Esophagus squamous epithelium (tissue), 5 donors: Measurements from ENCODE around the gene SPECC1. TPM values are rescaled to one million over a fixed set of nuclear protein-coding genes. Genes with fewer than 3 reads are reported as not detected.

Source experiments
- DNase-seq: peaks from one replicate; lab custom pipeline; 2025; lab: John Stamatoyannopoulos, UW
- H3K27ac ChIP-seq, 4 donors: fragments of 200-600 bp; sonication (generic); one replicate each; pipeline ENCODE4 v1.5.1; 2016 to 2019; ENCODE audit warnings: mild to moderate bottlenecking in 1 of 4
- H3K27me3 ChIP-seq, 4 donors: fragments of 200-600 bp; sonication (generic); 1 replicate in 3 of 4; 2 replicates in 1 of 4; pipeline versions ENCODE4 v1.5.1 to v1.6.0; 2017 to 2021; ENCODE audit warnings: antibody characterized with exemption in 1 of 4
- H3K36me3 ChIP-seq, 3 donors: fragments of 200-600 bp; sonication (generic); one replicate each; pipeline ENCODE4 v1.5.1; 2016 to 2019
- H3K4me1 ChIP-seq, 3 donors: fragments of 200-600 bp; sonication (generic); one replicate each; pipeline ENCODE4 v1.5.1; 2017 to 2019
- H3K4me3 ChIP-seq, 4 donors: fragments of 200-600 bp; sonication (generic); 1 replicate in 3 of 4; 2 replicates in 1 of 4; pipeline ENCODE4 v1.5.1; 2016 to 2019; ENCODE audit warnings: mild to moderate bottlenecking in 2 of 4, moderate library complexity in 1 of 4
- H3K9me3 ChIP-seq, 3 donors: fragments of 200-600 bp; sonication (generic); one replicate each; pipeline ENCODE4 v1.5.1; 2016 to 2019
- CTCF ChIP-seq, 6 experiments: fragments of 450-650 bp in 4 of 6; fragments of 200-600 bp in 2 of 6; sonication (generic) in 2 of 6; IDR thresholded peaks; one replicate each; pipeline ENCODE4 v1.5.1; 2016 to 2019; ENCODE audit warnings: antibody characterized with exemption in 6 of 6, mild to moderate bottlenecking in 4 of 6, moderate library complexity in 4 of 6
- POLR2A ChIP-seq, 4 donors: fragments of 450-650 bp; IDR thresholded peaks; one replicate each; pipeline ENCODE4 v1.6.1; 2017; ENCODE audit warnings: antibody characterized with exemption in 4 of 4, mild to moderate bottlenecking in 4 of 4, moderate library complexity in 3 of 4
- WGBS, 2 donors: methylation state at CpG; one replicate each; pipeline ENCODE4 v1.1.5; 2018; 5-methylcytosine and 5-hydroxymethylcytosine counted together
- intact Hi-C: fragments of 100-400 bp; cut with DNase I; formaldehyde crosslinking; loops from one replicate; pipeline ENCODE4 v1.15.0; 2022
- total RNA-seq, 4 donors: library from RNA; depleted of rRNA; stranded (reverse); fragments of >200 nt; gene quantifications; one replicate each; pipeline ENCODE4 v1.1.0, GENCODE V29; 2016
- donor health status: DM: yes; HTN: yes; CAD: no.

Gene SPECC1
- total RNA-seq, 4 donors from 2014 or later: 13.8 to 29.6 (median 19.0) TPM

DNA sequence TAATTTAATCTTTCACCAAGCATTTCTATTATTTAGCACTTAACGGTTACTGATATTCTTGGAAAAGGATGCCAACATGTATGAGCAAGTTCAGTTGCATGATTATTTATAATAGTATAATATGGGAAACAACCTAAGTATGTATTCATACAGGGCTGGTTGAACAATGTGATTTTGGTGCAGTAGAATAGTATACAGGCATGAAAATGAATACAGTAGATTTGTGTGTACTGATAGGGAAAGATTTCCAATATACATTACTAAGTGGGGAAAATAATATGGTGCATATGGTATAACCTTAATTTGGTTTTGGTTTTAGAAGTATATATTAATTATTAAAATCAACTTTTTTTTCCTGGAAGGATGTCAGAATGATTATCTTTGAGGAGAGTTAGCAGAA, 109.1 kb downstream of the SPECC1 start:
- whole genome bisulfite sequencing, 2 donors: 67 to 85% methylated on average over 1 of the region's 1 CpG
- Histone ChIP-seq H3K9me3 (no peaks in the 10 kb centered on the region), H3K36me3 (no peaks in the 10 kb centered on the region), H3K27ac (no peak overlapping the region), H3K4me3 (no peak overlapping the region), H3K4me1 (peaks cover 0 to 14% (median 0%) of the 10 kb centered on the region in 3 donors), H3K27me3 (no peaks in the 10 kb centered on the region)
- no peak for TF ChIP-seq POLR2A (IDR thresholded peaks at IDR 0.05)
- no peak for TF ChIP-seq CTCF (IDR thresholded peaks at IDR 0.05)
- intact Hi-C loops: loop anchor here (5.0 kb wide), 1 partner anchor 121 kb away; no protein-coding TSS in a partner anchor
- DNase-seq: no peak

GRCh38 chr17:20120836-20121235, 111.7 kb downstream of the SPECC1 start:
- peaks cover 0 to 14% (median 0%) of the 10 kb centered on the region in 3 donors for H3K4me1 ChIP-seq
- intact Hi-C loops: loop anchor here (5.0 kb wide), 1 partner anchor 201 kb away; no protein-coding TSS in a partner anchor
- 41 to 54% methylated on average over 3 of the region's 3 CpGs for WGBS, 2 donors
- H3K9me3 ChIP-seq: no peaks in the 10 kb centered on the region
- H3K27me3 ChIP-seq: no peaks in the 10 kb centered on the region
- DNase-seq: no peak
- no peaks in the 10 kb centered on the region for H3K36me3 ChIP-seq
- H3K4me3 ChIP-seq: no peak overlapping the region
- H3K27ac ChIP-seq: no peak overlapping the region
- no peak for TF ChIP-seq CTCF (IDR thresholded peaks at IDR 0.05)
- TF ChIP-seq POLR2A (IDR thresholded peaks at IDR 0.05): no peak

DNA sequence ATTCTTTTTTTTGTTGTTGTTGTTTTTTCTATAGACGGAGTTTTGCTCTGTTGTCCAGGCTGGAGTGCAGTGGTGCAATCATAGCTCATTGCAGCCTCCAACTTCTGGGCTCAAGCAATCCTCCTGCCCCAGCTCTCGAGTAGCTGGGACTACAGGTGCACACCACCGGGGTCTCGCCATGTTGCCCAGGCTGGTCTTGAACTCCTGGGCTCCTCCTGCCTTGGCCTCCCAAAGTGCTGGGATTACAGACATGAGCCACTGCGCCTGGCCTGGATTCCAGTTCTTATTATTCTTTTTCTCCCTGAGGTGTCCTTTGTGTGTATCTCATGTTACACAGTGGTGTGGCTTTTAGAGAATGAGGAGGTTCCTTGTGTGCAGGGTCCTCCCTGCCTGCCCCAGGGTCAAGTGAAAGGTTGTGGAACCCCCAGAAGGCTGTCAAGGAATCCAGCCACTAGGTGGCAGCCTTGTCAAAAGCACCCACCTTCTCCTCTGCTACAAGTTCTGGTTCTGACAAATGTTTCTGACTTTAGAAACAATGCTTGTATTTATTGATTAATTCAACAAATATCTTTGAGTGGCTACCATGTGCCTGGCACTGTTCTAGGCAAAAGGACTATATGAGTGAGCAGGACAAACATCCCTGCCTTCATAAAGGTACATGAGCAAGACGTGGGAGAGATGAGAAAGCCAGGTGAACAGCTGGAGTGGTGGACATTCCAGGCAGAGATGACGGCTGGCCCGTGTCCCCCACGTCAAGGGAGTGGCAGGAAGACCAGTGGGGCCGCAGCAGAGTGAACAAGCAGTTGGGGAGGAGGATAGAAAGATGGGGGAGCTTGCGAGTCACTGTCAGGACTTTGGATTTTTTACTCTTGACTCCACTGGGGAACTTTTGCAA, 112.4 kb downstream of the SPECC1 start:
- no peaks in the 10 kb centered on the region for H3K27me3 ChIP-seq
- H3K4me1 ChIP-seq: peaks cover 0 to 14% (median 0%) of the 10 kb centered on the region in 3 donors
- DNase-seq: no peak
- H3K27ac ChIP-seq: no peak overlapping the region
- H3K36me3 ChIP-seq: no peaks in the 10 kb centered on the region
- WGBS, 2 donors: 30 to 50% methylated on average over 10 to 11 of the region's 11 CpGs
- H3K4me3 ChIP-seq: no peak overlapping the region
- intact Hi-C loops: loop anchor here (5.0 kb wide), 1 partner anchor 201 kb away; no protein-coding TSS in a partner anchor
- no peaks in the 10 kb centered on the region for H3K9me3 ChIP-seq
- peak; percentile 77 to 92 (median 82) for TF ChIP-seq CTCF (IDR thresholded peaks at IDR 0.05)
- no peak for TF ChIP-seq POLR2A (IDR thresholded peaks at IDR 0.05)

GRCh38 chr17:20122254-20122879, 113.2 kb downstream of the SPECC1 start:
- no peak for DNase-seq
- H3K4me1 ChIP-seq: peaks cover 0 to 9% (median 0%) of the 10 kb centered on the region in 3 donors
- no peak overlapping the region for H3K4me3 ChIP-seq
- 73 to 83% methylated on average over 8 of the region's 8 CpGs for WGBS, 2 donors
- H3K9me3 ChIP-seq: no peaks in the 10 kb centered on the region
- H3K27me3 ChIP-seq: no peaks in the 10 kb centered on the region
- intact Hi-C loops: loop anchor here (5.0 kb wide), 1 partner anchor 200 kb away; no protein-coding TSS in a partner anchor
- no peak overlapping the region for H3K27ac ChIP-seq
- H3K36me3 ChIP-seq: no peaks in the 10 kb centered on the region
- TF ChIP-seq POLR2A (IDR thresholded peaks at IDR 0.05): no peak
- no peak for TF ChIP-seq CTCF (IDR thresholded peaks at IDR 0.05)
